K562 (cell line): ENCODE data around the gene TRMT44. TPM values are rescaled to one million over a fixed set of nuclear protein-coding genes. Genes with fewer than 3 reads are reported as not detected.
A peak's percentile ranks its signal among the peaks of the same experiment; 100 is the strongest.

Experiments used
- ARID3A ChIP-seq: IDR thresholded peaks from 2 replicates; pipeline ENCODE4 v1.6.1; 2012; ENCODE audit warnings: low read depth, low read length, improper control_type of control experiment, borderline replicate concordance
- ATF3 ChIP-seq, 2 experiments: fragments of 450-650 bp in 1 of 2; sonication (generic) in 1 of 2; formaldehyde crosslinking in 1 of 2; IDR thresholded peaks in 1 of 2; conservative IDR thresholded peaks in 1 of 2; 2 replicates each; pipeline versions ENCODE4 v1.6.1 to v1.8.1; 2016 to 2023; ENCODE audit warnings: mild to moderate bottlenecking in 2 of 2, moderate library complexity in 2 of 2, inconsistent platforms in 1 of 2, missing genetic modification reagents in 1 of 2
- C11orf30 ChIP-seq: fragments of 450-650 bp; IDR thresholded peaks from 2 replicates; pipeline ENCODE4 v1.6.1; 2016; ENCODE audit warnings: low read depth, mild to moderate bottlenecking
- CREB1 ChIP-seq, 2 experiments: sonication (generic) in 1 of 2; formaldehyde crosslinking in 1 of 2; IDR thresholded peaks; 2 replicates each; pipeline versions ENCODE4 v1.6.1 to v1.8.0; 2012 to 2022; ENCODE audit warnings: inconsistent platforms in 1 of 2, mild to moderate bottlenecking in 1 of 2, missing genetic modification reagents in 1 of 2, moderate library complexity in 1 of 2
- EP300 ChIP-seq: IDR thresholded peaks from 2 replicates; pipeline ENCODE4 v1.6.1; 2012; ENCODE audit warnings: low read length, improper control_type of control experiment
- HINFP ChIP-seq: fragments of 450-650 bp; conservative IDR thresholded peaks from 2 replicates; pipeline ENCODE4 v1.6.1; 2016; ENCODE audit warnings: missing genetic modification characterization, low read depth, mild to moderate bottlenecking, control low read depth, missing compliant biosample characterization
- JUN ChIP-seq, 2 experiments: sonication (generic) in 1 of 2; formaldehyde crosslinking in 1 of 2; IDR thresholded peaks; 2 replicates each; pipeline versions ENCODE4 v1.6.1 to v1.8.0; 2012 to 2022; ENCODE audit warnings: borderline replicate concordance in 2 of 2, mild to moderate bottlenecking in 2 of 2, improper control_type of control experiment in 1 of 2, low read depth in 1 of 2, low read length in 1 of 2, missing genetic modification reagents in 1 of 2
- MED1 ChIP-seq: sonication (generic); formaldehyde crosslinking; IDR thresholded peaks from 2 replicates; pipeline ENCODE4 v1.8.1; 2023; ENCODE audit warnings: missing genetic modification reagents, borderline replicate concordance
- MYC ChIP-seq, 2 experiments: fragments of 250-450 bp in 1 of 2; sonication (Bioruptor Pico) in 1 of 2; IDR thresholded peaks; 2 replicates each; pipeline versions ENCODE4 v1.5.1 to v1.6.1; 2012 to 2021; ENCODE audit warnings: low read depth in 2 of 2, borderline replicate concordance in 1 of 2, improper control_type of control experiment in 1 of 2, low read length in 1 of 2, mild to moderate bottlenecking in 1 of 2, moderate library complexity in 1 of 2
- NCOA1 ChIP-seq: fragments of 450-650 bp; IDR thresholded peaks from 2 replicates; pipeline ENCODE4 v1.6.1; 2016; ENCODE audit warnings: low read depth
- POU5F1 ChIP-seq: fragments of 150-350 bp; IDR thresholded peaks from 2 replicates; pipeline ENCODE4 v1.6.1; 2014; ENCODE audit warnings: borderline replicate concordance, low read length, low read depth, mild to moderate bottlenecking; ENCODE audit not compliant: partially characterized antibody
- RHOXF2B ChIP-seq: fragments of 250-450 bp; sonication (Bioruptor Pico); conservative IDR thresholded peaks from 2 replicates; pipeline ENCODE4 v1.5.1; 2021
- SMAD1 ChIP-seq: fragments of 150-350 bp; IDR thresholded peaks from 2 replicates; pipeline ENCODE4 v1.6.1; 2014; ENCODE audit warnings: low read length, low read depth; ENCODE audit not compliant: partially characterized antibody
- TAF9B ChIP-seq: fragments of 450-650 bp; IDR thresholded peaks from 2 replicates; pipeline ENCODE4 v1.6.1; 2018; ENCODE audit warnings: mild to moderate bottlenecking; ENCODE audit not compliant: partially characterized antibody
- VEZF1 ChIP-seq: fragments of 200-800 bp; sonication (Bioruptor generic); IDR thresholded peaks from 2 replicates; pipeline ENCODE4 v1.6.1; 2017; ENCODE audit warnings: missing genetic modification characterization, missing compliant biosample characterization
- ZFP91 ChIP-seq: sonication (generic); formaldehyde crosslinking; IDR thresholded peaks from 2 replicates; pipeline ENCODE4 v1.8.0; 2022; ENCODE audit warnings: mild to moderate bottlenecking, missing genetic modification reagents
- polyA plus RNA-seq, 8 experiments: library from polyadenylated mRNA; depleted of rRNA in 4 of 8; stranded (reverse) in 5 of 8; unstranded in 3 of 8; fragments of >200 nt; fragmentation: Nextera tagmentation in 2 of 8; fragmentation: Illumina TruSeq in 1 of 8; extraction: Ambion mirVana in 2 of 8; extraction: Trizol in 1 of 8; gene quantifications; 2 replicates each; pipeline versions ENCODE4 v1.2.1 to v1.2.3, GENCODE V29; 2011 to 2014; ENCODE audit warnings: inconsistent platforms in 1 of 8, missing spikeins in 1 of 8
- total RNA-seq, 7 experiments: library from RNA; depleted of rRNA in 6 of 7; stranded (reverse); fragments of >200 nt in 6 of 7; fragmentation: Illumina TruSeq in 2 of 7; extraction: Trizol in 2 of 7; gene quantifications; 2 replicates each; pipeline versions ENCODE4 v1.2.1 to v1.2.3, GENCODE V29; 2011 to 2021; ENCODE audit warnings: low replicate concordance in 1 of 7

Gene TRMT44
- total and polyA plus RNA-seq, 9 of the 15 experiments (the other 6 are each of a cell fraction or from before 2014, with no cell fraction given): 1.2 to 18.6 (median 10.0) TPM

GRCh38 chr4:8440492-8441311 lies at the start of gene TRMT44, which contains the start of gene ACOX3 (continued):
- TF ChIP-seq VEZF1 (CRISPR knock-in tag) (no peak), EP300 (0 out of 2 replicates have a peak, but pooled peaks have one; percentile 3), C11orf30 (peak; percentile 97), MYC (IDR thresholded peaks at IDR 0.05; ENCODE audit: low read depth, low read length) (peak; percentile 84), MYC (CRISPR knock-in tag; IDR thresholded peaks at IDR 0.05; ENCODE audit: borderline replicate concordance, low read depth) (no peak; the same call in 1 of the 2 replicates), ZFP91 (CRISPR knock-in tag) (no peak), POU5F1 (peak; percentile 25), ATF3 (IDR thresholded peaks at IDR 0.05) (peak; percentile 57; the same call in 1 of the 2 replicates), ATF3 (CRISPR knock-in tag; conservative IDR thresholded peaks at IDR 0.05) (no peak), RHOXF2B (CRISPR knock-in tag) (no peak; the same call in 1 of the 2 replicates), TAF9B (peak; percentile 77), SMAD1 (no peak), CREB1 (IDR thresholded peaks at IDR 0.05) (peak; percentile 100), CREB1 (CRISPR knock-in tag; IDR thresholded peaks at IDR 0.05) (peak; percentile 100), MED1 (no peak), NCOA1 (peak; percentile 62; the same call in 1 of the 2 replicates), ARID3A (no peak), JUN (IDR thresholded peaks at IDR 0.05; ENCODE audit: borderline replicate concordance, low read depth, low read length) (0 out of 2 replicates have a peak, but pooled peaks have one; percentile 68), JUN (CRISPR knock-in tag; IDR thresholded peaks at IDR 0.05; ENCODE audit: borderline replicate concordance) (no peak), HINFP (tag) (no peak)
